HepG2 (cell line): Measurements from ENCODE around the gene TBATA. TPM values are rescaled to one million over a fixed set of nuclear protein-coding genes. Genes with fewer than 3 reads are reported as not detected.

Source experiments
- ATAC-seq: fragments of 200-7000 bp; cut with Tn5 transposase; 3 replicates; pipeline ENCODE4 v1.9.1; 2020; ENCODE audit warnings: mild to moderate bottlenecking, moderate library complexity
- BruUV-seq: library from RNA; stranded (reverse); fragments of 400-500 nt; replicated peaks from 2 replicates; lab custom pipeline; 2021; lab: Mats Ljungman, UMichigan
- CTCF ChIA-PET: fragments of 300-600 bp; formaldehyde crosslinking; extraction: SDS; loops from one replicate; lab custom pipeline; 2021; ENCODE audit warnings: low total read pairs, inconsistent platforms, low intra/inter-chr PET ratio; lab: Yijun Ruan, JAX
- POLR2A ChIA-PET: fragments of 350-600 bp; sonication (Branson Sonifier 250); formaldehyde crosslinking; loops from one replicate; lab custom pipeline; 2020; ENCODE audit warnings: antibody characterized with exemption, inconsistent platforms; lab: Yijun Ruan, JAX
- DNase-seq: peaks from one replicate; pipeline ENCODE4 v3.0.0-alpha.2; 2015; ENCODE audit warnings: low spot score
- FAIRE-seq: peaks from 3 replicates; lab custom pipeline; 2011; peaks lifted over from hg19 to GRCh38; lab: Jason Lieb, UNC
- H2AFZ ChIP-seq: one replicate; pipeline ENCODE4 v1.6.1; 2011; ENCODE audit warnings: low read length, inconsistent platforms
- H3K27ac ChIP-seq: fragments of 300-600 bp; 3 replicates; pipeline ENCODE4 v1.8.0; 2011; ENCODE audit warnings: mixed run types, mild to moderate bottlenecking, mixed read lengths, low read length, inconsistent platforms; ENCODE audit not compliant: insufficient read depth; ENCODE audit errors: extremely low read length
- H3K27me3 ChIP-seq, 2 experiments: fragments of 200-600 bp in 1 of 2; 2 replicates in 1 of 2; 3 replicates in 1 of 2; pipeline versions ENCODE4 v1.6.0 to v1.8.0; 2011; ENCODE audit warnings: low read length in 2 of 2, mild to moderate bottlenecking in 2 of 2, moderate library complexity in 2 of 2, inconsistent platforms in 1 of 2; ENCODE audit not compliant: insufficient read depth in 2 of 2, control insufficient read depth in 1 of 2
- H3K36me3 ChIP-seq, 2 experiments: fragments of 200-600 bp in 1 of 2; replicated peaks in 1 of 2; 2 replicates in 1 of 2; 3 replicates in 1 of 2; pipeline versions ENCODE4 v1.5.1 to v1.8.0; 2011; ENCODE audit warnings: low read length in 2 of 2, inconsistent platforms in 1 of 2; ENCODE audit not compliant: insufficient read depth in 2 of 2, control insufficient read depth in 1 of 2
- H3K4me1 ChIP-seq: 2 replicates; pipeline ENCODE4 v1.5.1; 2012; ENCODE audit warnings: low read length, inconsistent platforms; ENCODE audit not compliant: insufficient read depth
- H3K4me2 ChIP-seq: 2 replicates; pipeline ENCODE4 v1.6.0; 2011; ENCODE audit warnings: low read depth, low read length, inconsistent platforms
- H3K4me3 ChIP-seq, 3 experiments: fragments of 200-600 bp in 1 of 3; sonication (generic), shearing (Covaris generic) in 1 of 3; replicated peaks in 1 of 3; 2 replicates each; pipeline ENCODE4 v1.5.1; 2011 to 2016; ENCODE audit warnings: low read length in 3 of 3, inconsistent platforms in 2 of 3, low read depth in 2 of 3, mild to moderate bottlenecking in 2 of 3, control low read depth in 1 of 3, mixed read lengths in 1 of 3; ENCODE audit not compliant: insufficient read depth in 1 of 3
- H3K79me2 ChIP-seq: one replicate; pipeline ENCODE4 v1.6.1; 2011; ENCODE audit warnings: low read length, inconsistent platforms; ENCODE audit not compliant: insufficient read depth
- H3K9ac ChIP-seq: 2 replicates; pipeline ENCODE4 v1.6.0; 2011; ENCODE audit warnings: mild to moderate bottlenecking, low read depth, low read length, inconsistent platforms; ENCODE audit not compliant: insufficient read depth
- H3K9me3 ChIP-seq: 2 replicates; pipeline ENCODE4 v1.5.1; 2012; ENCODE audit warnings: mild to moderate bottlenecking, low read length
- H4K20me1 ChIP-seq: 2 replicates; pipeline ENCODE4 v1.6.0; 2011; ENCODE audit warnings: inconsistent platforms, mild to moderate bottlenecking, low read length, moderate library complexity; ENCODE audit not compliant: insufficient read depth
- ARHGAP35 ChIP-seq: sonication (generic); formaldehyde crosslinking; IDR thresholded peaks from 2 replicates; pipeline ENCODE4 v1.9.0; 2022; ENCODE audit warnings: mild to moderate bottlenecking, inconsistent platforms, moderate library complexity, missing genetic modification reagents, borderline replicate concordance
- FOXP1 ChIP-seq, 2 experiments: fragments of 450-650 bp in 1 of 2; IDR thresholded peaks; 2 replicates each; pipeline ENCODE4 v1.6.1; 2017 to 2018; ENCODE audit warnings: antibody characterized with exemption in 1 of 2
- HDAC2 ChIP-seq: sonication (generic); formaldehyde crosslinking; IDR thresholded peaks from 2 replicates; pipeline ENCODE4 v1.4.0; 2020; ENCODE audit warnings: missing genetic modification reagents
- MED13 ChIP-seq: sonication (generic); formaldehyde crosslinking; IDR thresholded peaks from 2 replicates; pipeline ENCODE4 v1.5.0; 2020; ENCODE audit warnings: missing genetic modification reagents
- PHF21A ChIP-seq: sonication (generic); formaldehyde crosslinking; IDR thresholded peaks from 2 replicates; pipeline ENCODE4 v1.5.0; 2020; ENCODE audit warnings: mild to moderate bottlenecking, missing genetic modification reagents
- SOX13 ChIP-seq, 3 experiments: fragments of 450-650 bp in 1 of 3; sonication (generic) in 1 of 3; formaldehyde crosslinking in 1 of 3; IDR thresholded peaks in 2 of 3; conservative IDR thresholded peaks in 1 of 3; 2 replicates each; pipeline versions ENCODE4 v1.5.0 to v1.6.1; 2016 to 2020; ENCODE audit warnings: antibody characterized with exemption in 1 of 3, mild to moderate bottlenecking in 1 of 3, missing compliant biosample characterization in 1 of 3, missing genetic modification reagents in 1 of 3, moderate library complexity in 1 of 3
- TBP ChIP-seq: sonication (generic); formaldehyde crosslinking; IDR thresholded peaks from 2 replicates; pipeline ENCODE4 v1.5.0; 2020; ENCODE audit warnings: missing genetic modification reagents
- YEATS4 ChIP-seq: sonication (generic); formaldehyde crosslinking; IDR thresholded peaks from 2 replicates; pipeline ENCODE4 v1.4.0; 2020; ENCODE audit warnings: missing genetic modification reagents, borderline replicate concordance
- ZC3H4 ChIP-seq: sonication (generic); formaldehyde crosslinking; IDR thresholded peaks from 2 replicates; pipeline ENCODE4 v1.4.0; 2020; ENCODE audit warnings: missing genetic modification reagents, borderline replicate concordance
- ZNF12 ChIP-seq: sonication (generic); formaldehyde crosslinking; IDR thresholded peaks from 2 replicates; pipeline ENCODE4 v1.5.0; 2020; ENCODE audit warnings: missing genetic modification reagents
- ZNF75D ChIP-seq: sonication (generic); formaldehyde crosslinking; IDR thresholded peaks from 2 replicates; pipeline ENCODE4 v1.8.1; 2023; ENCODE audit warnings: missing genetic modification reagents, mild to moderate bottlenecking, borderline replicate concordance
- WGBS: methylation state at CpG from one replicate; pipeline ENCODE4 v1.1.6; 2017; ENCODE audit warnings: low lambda C conversion rate; 5-methylcytosine and 5-hydroxymethylcytosine counted together
- in situ Hi-C: cut with HindIII; loops from 2 replicates; pipeline ENCODE4 v1.10.0; 2017; ENCODE audit warnings: low pct_unique_long_range_greater_than_20kb; ENCODE audit not compliant: extremely low pct_ligation_motif_present
- intact Hi-C: fragments of 100-400 bp; cut with micrococcal nuclease; formaldehyde crosslinking; loops from one replicate; pipeline ENCODE4 v1.10.0; 2022; ENCODE audit not compliant: unreplicated experiment
- polyA plus RNA-seq, 8 experiments: library from polyadenylated mRNA; depleted of rRNA in 3 of 8; stranded (reverse) in 7 of 8; unstranded in 1 of 8; fragments of >200 nt; fragmentation: Illumina TruSeq in 4 of 8; extraction: Trizol in 4 of 8; gene quantifications; 2 replicates each; pipeline versions ENCODE4 v1.2.1 to v1.2.3, GENCODE V29; 2011 to 2016; ENCODE audit warnings: low read depth in 4 of 8, missing spikeins in 1 of 8, mixed read lengths in 1 of 8; ENCODE audit not compliant: insufficient read depth in 1 of 8
- total RNA-seq, 5 experiments: library from RNA; depleted of rRNA; stranded (reverse); fragments of >200 nt; fragmentation: Illumina TruSeq; extraction: Trizol; gene quantifications; 2 replicates each; pipeline ENCODE4 v1.2.3, GENCODE V29; 2016; ENCODE audit warnings: low read depth in 1 of 5
- TF ChIP-seq, protein P1 (sequence below): sonication (generic); formaldehyde crosslinking; IDR thresholded peaks from 2 replicates; pipeline ENCODE4 v1.5.0; 2020; ENCODE audit warnings: missing genetic modification reagents
- TF ChIP-seq, protein P2 (sequence below): sonication (generic); IDR thresholded peaks from 2 replicates; pipeline ENCODE4 v1.6.1; 2016; ENCODE audit warnings: low read depth, borderline replicate concordance
- TF ChIP-seq, protein P3 (sequence below): sonication (generic); formaldehyde crosslinking; IDR thresholded peaks from 2 replicates; pipeline ENCODE4 v1.4.0; 2020; ENCODE audit warnings: mild to moderate bottlenecking, missing genetic modification reagents, borderline replicate concordance

The TBATA gene
- total and polyA plus RNA-seq, 2 of the 13 experiments (the other 11 are each of a cell fraction or from before 2014, with no cell fraction given): not detected

GRCh38 chr10:70832852-70833528 is 47.8 kb upstream of the TBATA start (continued):
- TF ChIP-seq HDAC2 (CRISPR knock-in tag): no peak
- TF ChIP-seq PHF21A (CRISPR knock-in tag): no peak
- no peak for TF ChIP-seq ZNF12 (CRISPR knock-in tag)
- no peak for TF ChIP-seq ARHGAP35 (CRISPR knock-in tag)
- no peak for TF ChIP-seq ZC3H4 (CRISPR knock-in tag)
- TF ChIP-seq YEATS4 (CRISPR knock-in tag): no peak
- TF ChIP-seq, protein P1, sequence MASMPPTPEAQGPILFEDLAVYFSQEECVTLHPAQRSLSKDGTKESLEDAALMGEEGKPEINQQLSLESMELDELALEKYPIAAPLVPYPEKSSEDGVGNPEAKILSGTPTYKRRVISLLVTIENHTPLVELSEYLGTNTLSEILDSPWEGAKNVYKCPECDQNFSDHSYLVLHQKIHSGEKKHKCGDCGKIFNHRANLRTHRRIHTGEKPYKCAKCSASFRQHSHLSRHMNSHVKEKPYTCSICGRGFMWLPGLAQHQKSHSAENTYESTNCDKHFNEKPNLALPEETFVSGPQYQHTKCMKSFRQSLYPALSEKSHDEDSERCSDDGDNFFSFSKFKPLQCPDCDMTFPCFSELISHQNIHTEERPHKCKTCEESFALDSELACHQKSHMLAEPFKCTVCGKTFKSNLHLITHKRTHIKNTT (CRISPR knock-in tag): no peak
- TF ChIP-seq, protein P2, sequence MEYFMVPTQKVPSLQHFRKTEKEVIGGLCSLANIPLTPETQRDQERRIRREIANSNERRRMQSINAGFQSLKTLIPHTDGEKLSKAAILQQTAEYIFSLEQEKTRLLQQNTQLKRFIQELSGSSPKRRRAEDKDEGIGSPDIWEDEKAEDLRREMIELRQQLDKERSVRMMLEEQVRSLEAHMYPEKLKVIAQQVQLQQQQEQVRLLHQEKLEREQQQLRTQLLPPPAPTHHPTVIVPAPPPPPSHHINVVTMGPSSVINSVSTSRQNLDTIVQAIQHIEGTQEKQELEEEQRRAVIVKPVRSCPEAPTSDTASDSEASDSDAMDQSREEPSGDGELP: no peak

DNA sequence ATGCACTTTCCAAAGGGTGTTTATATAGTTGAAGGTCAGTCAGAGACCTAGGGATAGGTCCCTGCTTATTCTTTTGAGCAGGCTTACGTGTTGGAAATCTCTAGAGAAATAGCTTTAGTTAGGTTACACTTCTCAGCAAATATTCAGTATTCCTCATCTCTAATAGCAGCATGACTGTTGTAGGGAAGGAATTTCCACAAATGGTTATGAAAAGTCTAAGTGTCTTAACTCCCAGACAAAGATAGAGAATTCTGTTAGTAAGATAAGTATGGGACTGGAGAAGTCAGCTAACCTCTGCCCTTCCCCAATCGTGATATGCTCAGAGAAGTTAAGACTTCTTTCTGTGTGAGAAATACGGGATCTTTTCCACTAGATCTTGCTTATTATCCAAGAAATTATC is 47.0 kb upstream of the TBATA start:
- H3K79me2 ChIP-seq: peaks cover 17% of the 10 kb centered on the region
- peaks cover 63% of the 10 kb centered on the region for H3K4me1 ChIP-seq
- no peak for TF ChIP-seq ZNF75D (CRISPR knock-in tag)
- no peak for TF ChIP-seq TBP (CRISPR knock-in tag)
- TF ChIP-seq FOXP1 (IDR thresholded peaks at IDR 0.05): no peak
- no peak for TF ChIP-seq FOXP1 (CRISPR knock-in tag; IDR thresholded peaks at IDR 0.05)
- no peak for TF ChIP-seq SOX13 (IDR thresholded peaks at IDR 0.05)
- no peak for TF ChIP-seq SOX13 (CRISPR knock-in tag; conservative IDR thresholded peaks at IDR 0.05 in 1 of 2, IDR thresholded peaks at IDR 0.05 in 1 of 2)
- no peak for TF ChIP-seq YEATS4 (CRISPR knock-in tag)
- TF ChIP-seq MED13 (CRISPR knock-in tag): no peak
- TF ChIP-seq, protein P3, sequence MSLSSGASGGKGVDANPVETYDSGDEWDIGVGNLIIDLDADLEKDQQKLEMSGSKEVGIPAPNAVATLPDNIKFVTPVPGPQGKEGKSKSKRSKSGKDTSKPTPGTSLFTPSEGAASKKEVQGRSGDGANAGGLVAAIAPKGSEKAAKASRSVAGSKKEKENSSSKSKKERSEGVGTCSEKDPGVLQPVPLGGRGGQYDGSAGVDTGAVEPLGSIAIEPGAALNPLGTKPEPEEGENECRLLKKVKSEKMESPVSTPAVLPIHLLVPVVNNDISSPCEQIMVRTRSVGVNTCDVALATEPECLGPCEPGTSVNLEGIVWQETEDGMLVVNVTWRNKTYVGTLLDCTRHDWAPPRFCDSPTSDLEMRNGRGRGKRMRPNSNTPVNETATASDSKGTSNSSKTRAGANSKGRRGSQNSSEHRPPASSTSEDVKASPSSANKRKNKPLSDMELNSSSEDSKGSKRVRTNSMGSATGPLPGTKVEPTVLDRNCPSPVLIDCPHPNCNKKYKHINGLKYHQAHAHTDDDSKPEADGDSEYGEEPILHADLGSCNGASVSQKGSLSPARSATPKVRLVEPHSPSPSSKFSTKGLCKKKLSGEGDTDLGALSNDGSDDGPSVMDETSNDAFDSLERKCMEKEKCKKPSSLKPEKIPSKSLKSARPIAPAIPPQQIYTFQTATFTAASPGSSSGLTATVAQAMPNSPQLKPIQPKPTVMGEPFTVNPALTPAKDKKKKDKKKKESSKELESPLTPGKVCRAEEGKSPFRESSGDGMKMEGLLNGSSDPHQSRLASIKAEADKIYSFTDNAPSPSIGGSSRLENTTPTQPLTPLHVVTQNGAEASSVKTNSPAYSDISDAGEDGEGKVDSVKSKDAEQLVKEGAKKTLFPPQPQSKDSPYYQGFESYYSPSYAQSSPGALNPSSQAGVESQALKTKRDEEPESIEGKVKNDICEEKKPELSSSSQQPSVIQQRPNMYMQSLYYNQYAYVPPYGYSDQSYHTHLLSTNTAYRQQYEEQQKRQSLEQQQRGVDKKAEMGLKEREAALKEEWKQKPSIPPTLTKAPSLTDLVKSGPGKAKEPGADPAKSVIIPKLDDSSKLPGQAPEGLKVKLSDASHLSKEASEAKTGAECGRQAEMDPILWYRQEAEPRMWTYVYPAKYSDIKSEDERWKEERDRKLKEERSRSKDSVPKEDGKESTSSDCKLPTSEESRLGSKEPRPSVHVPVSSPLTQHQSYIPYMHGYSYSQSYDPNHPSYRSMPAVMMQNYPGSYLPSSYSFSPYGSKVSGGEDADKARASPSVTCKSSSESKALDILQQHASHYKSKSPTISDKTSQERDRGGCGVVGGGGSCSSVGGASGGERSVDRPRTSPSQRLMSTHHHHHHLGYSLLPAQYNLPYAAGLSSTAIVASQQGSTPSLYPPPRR (CRISPR knock-in tag): no peak

More for the DNA sequence above, 47.0 kb upstream of the TBATA start:
- 97% methylated on average over 3 of the region's 3 CpGs for WGBS
- intact Hi-C loops: no loop called here
- H3K9me3 ChIP-seq: no peaks in the 10 kb centered on the region
- H3K27ac ChIP-seq: no peak overlapping the region
- ChIA-PET POLR2A (no interaction called here), CTCF (no interaction called here)
- H3K4me2 ChIP-seq: no peak overlapping the region
- no peak overlapping the region for H3K9ac ChIP-seq
- no peak overlapping the region for H3K4me3 ChIP-seq
- ATAC-seq (no peak), FAIRE-seq (no peak), DNase-seq (no peak)
- H4K20me1 ChIP-seq: no peaks in the 10 kb centered on the region
- no TSS peak for BruUV-seq
- no peaks in the 10 kb centered on the region for H3K27me3 ChIP-seq
- in situ Hi-C loops: no loop called here
- H2AFZ ChIP-seq: no peak overlapping the region
- peaks cover 0 to 3% of the 10 kb centered on the region in 2 experiments; a peak in 2 of 5 replicates for H3K36me3 ChIP-seq
